NK-92 (cell line): ENCODE data around the gene HNRNPUL1.

ENCODE experiments used
- DNase-seq: peaks from one replicate; lab custom pipeline; 2025; ENCODE audit not compliant: unreplicated experiment; lab: John Stamatoyannopoulos, UW

The HNRNPUL1 gene

GRCh38 chr19:41351339-41352245, 87.4 kb downstream of the HNRNPUL1 start:
- DNase-seq = no peak

- DNase-seq = no peak
Measured at GRCh38 chr19:41352279-41352608, 88.1 kb downstream of the HNRNPUL1 start.

GRCh38 chr19:41352609-41353465, 88.7 kb downstream of the HNRNPUL1 start:
- DNase-seq = no peak

GRCh38 chr19:41353466-41354342, 89.5 kb downstream of the HNRNPUL1 start, which contains the start of gene TGFB1:
Gene TGFB1 (minus strand): TSS chr19:41353922. CDS start chr19:41353044, 878 bp downstream.
- peak; percentile 58 for DNase-seq

GRCh38 chr19:41354343-41354953, 90.3 kb downstream of the HNRNPUL1 start:
- DNase-seq = no peak

GRCh38 chr19:41355035-41355434, 90.9 kb downstream of the HNRNPUL1 start:
- no peak for DNase-seq

GRCh38 chr19:41355802-41356201, 91.6 kb downstream of the HNRNPUL1 start:
- DNase-seq = no peak

GRCh38 chr19:41356984-41357739, 93.0 kb downstream of the HNRNPUL1 start:
- DNase-seq = no peak
